Measurements from ENCODE around the gene TSFM. TPM values are rescaled to one million over a fixed set of nuclear protein-coding genes. Genes with fewer than 3 reads are reported as not detected.

Gene TSFM
- total RNA-seq, 2 experiments from 2014 or later, result 35.2 to 49.8 TPM

DNA sequence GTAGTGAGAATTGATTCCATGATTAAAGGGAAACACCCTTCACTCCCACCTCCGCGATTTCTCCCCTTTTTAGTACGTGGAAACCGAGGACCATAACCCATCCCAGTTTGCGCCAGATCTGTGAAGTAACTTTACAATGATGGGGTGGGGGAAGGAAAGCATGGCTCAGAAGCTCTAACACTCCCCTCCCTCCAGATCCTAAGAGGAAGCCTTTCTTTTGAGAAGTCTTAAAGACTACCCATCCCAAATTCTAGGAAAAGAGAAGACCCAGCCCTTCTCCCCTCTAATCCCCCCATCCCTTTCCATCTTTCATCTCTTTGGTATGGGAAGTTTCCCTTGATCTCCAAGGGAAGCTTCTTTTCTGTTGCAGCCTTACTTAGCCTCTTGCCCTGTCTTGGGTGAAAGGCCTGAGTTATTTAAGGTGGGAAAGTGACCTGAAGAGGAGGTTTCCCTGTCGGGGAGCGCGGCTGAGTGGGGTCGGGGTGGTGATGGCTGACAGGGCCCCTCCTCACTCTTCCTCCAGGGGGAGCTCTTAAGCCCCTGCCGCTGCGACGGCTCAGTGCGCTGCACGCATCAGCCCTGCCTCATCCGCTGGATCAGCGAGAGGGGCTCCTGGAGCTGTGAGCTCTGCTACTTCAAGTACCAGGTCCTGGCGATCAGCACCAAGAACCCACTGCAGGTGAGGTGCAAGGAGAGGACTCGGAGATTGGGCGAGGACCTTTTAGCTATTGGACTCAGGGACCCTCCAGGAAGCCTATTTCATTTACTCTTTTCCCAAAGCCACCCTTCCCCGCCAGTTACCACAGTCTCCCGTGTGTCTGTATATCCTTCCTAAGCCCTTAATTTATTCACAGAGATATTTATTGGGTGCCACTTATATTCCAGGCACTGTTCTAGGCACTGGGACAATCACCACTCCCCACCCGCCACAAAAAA lies 25.9 kb upstream of the TSFM start:
- intact Hi-C loops (cut with micrococcal nuclease; ENCODE audit: unreplicated experiment), result loop anchor here (2.0 kb wide), 1 partner anchor 142 kb away; no protein-coding TSS in a partner anchor
- H3K79me2 ChIP-seq (ENCODE audit: insufficient read depth, low read depth, low read length), result peaks cover 12% of the 10 kb centered on the region
- ChIA-PET POLR2A (interaction anchor here (0.7 to 1.4 kb wide), 6 partner anchors 11 to 90 kb away, joined by 3 to 4 read pairs (median 4); partner anchors contain the start of genes CTDSP2, EEF1AKMT3 and METTL1), CTCF (ENCODE audit: unreplicated experiment) (interaction anchor here (0.6 to 1.4 kb wide), 5 partner anchors 9 to 142 kb away, joined by 3 to 5 read pairs (median 3); no protein-coding TSS in a partner anchor)
- H3K36me3 ChIP-seq (ENCODE audit: insufficient read depth, low read length), result peaks cover 40% of the 10 kb centered on the region
- H3K9me2 ChIP-seq (ENCODE audit: insufficient read depth, low read length), result no peaks in the 10 kb centered on the region
- H3K4me3 ChIP-seq (ENCODE audit: low read depth, low read length, poor library complexity, severe bottlenecking), result peak overlapping the region; percentile 87
- no TSS peak for BruUV-seq (replicated peaks)
- H2AFZ ChIP-seq (ENCODE audit: low read length), result no peak overlapping the region; the same call in 1 of the 2 replicates
- H4K20me1 ChIP-seq (ENCODE audit: insufficient read depth, low read length), result peaks cover 10% of the 10 kb centered on the region; the same call in 1 of the 2 replicates
- peak overlapping the region; percentile 84 for H3K4me2 ChIP-seq (ENCODE audit: low read length)
- TF ChIP-seq, protein P1, sequence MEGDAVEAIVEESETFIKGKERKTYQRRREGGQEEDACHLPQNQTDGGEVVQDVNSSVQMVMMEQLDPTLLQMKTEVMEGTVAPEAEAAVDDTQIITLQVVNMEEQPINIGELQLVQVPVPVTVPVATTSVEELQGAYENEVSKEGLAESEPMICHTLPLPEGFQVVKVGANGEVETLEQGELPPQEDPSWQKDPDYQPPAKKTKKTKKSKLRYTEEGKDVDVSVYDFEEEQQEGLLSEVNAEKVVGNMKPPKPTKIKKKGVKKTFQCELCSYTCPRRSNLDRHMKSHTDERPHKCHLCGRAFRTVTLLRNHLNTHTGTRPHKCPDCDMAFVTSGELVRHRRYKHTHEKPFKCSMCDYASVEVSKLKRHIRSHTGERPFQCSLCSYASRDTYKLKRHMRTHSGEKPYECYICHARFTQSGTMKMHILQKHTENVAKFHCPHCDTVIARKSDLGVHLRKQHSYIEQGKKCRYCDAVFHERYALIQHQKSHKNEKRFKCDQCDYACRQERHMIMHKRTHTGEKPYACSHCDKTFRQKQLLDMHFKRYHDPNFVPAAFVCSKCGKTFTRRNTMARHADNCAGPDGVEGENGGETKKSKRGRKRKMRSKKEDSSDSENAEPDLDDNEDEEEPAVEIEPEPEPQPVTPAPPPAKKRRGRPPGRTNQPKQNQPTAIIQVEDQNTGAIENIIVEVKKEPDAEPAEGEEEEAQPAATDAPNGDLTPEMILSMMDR (conservative IDR thresholded peaks at IDR 0.05; ENCODE audit: low read length), result peak; percentile 90
- TF ChIP-seq EZH2phosphoT487 (IDR thresholded peaks at IDR 0.05; ENCODE audit: borderline replicate concordance, low read depth, low read length), result no peak
- H3K9me3 ChIP-seq (ENCODE audit: low read length), result no peaks in the 10 kb centered on the region
- DNase-seq (ENCODE audit: low spot score), result peak; percentile 85
- peaks cover 33% of the 10 kb centered on the region for H3K4me1 ChIP-seq (ENCODE audit: insufficient read depth, low read length, poor library complexity, severe bottlenecking)
- peak overlapping the region; percentile 75 for H3K27ac ChIP-seq (ENCODE audit: low read depth, low read length, poor library complexity, severe bottlenecking)

DNA sequence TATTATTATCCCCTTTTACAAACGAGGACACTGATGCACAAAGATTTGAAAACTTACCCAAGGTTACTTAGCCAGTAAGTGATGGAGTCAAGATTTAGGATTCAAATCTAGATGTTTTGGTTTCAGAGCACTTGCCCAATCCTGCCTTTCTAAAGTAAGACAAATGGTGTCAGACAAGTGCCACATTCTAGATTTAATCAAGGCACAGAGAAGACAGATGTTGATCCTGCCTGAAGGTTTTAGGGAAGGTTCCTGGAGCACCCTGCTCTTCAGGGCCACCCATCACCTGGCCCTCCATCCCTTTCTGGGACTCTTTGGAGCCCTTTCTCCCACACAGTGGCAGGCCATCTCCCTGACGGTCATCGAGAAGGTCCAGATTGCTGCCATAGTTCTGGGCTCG lies 24.8 kb upstream of the TSFM start:
- intact Hi-C loops (cut with micrococcal nuclease; ENCODE audit: unreplicated experiment), result loop anchor here (2.0 kb wide), 1 partner anchor 141 kb away; no protein-coding TSS in a partner anchor
- TF ChIP-seq, protein P1 (conservative IDR thresholded peaks at IDR 0.05; ENCODE audit: low read length), result no peak
- no peak for TF ChIP-seq EZH2phosphoT487 (IDR thresholded peaks at IDR 0.05; ENCODE audit: borderline replicate concordance, low read depth, low read length)
- peaks cover 30% of the 10 kb centered on the region for H3K4me1 ChIP-seq (ENCODE audit: insufficient read depth, low read length, poor library complexity, severe bottlenecking)
- DNase-seq (ENCODE audit: low spot score), result no peak
- peaks cover 7% of the 10 kb centered on the region; the same call in 1 of the 2 replicates for H3K79me2 ChIP-seq (ENCODE audit: insufficient read depth, low read depth, low read length)
- H3K4me2 ChIP-seq (ENCODE audit: low read length), result no peak overlapping the region
- H2AFZ ChIP-seq (ENCODE audit: low read length), result no peak overlapping the region
- H3K27ac ChIP-seq (ENCODE audit: low read depth, low read length, poor library complexity, severe bottlenecking), result no peak overlapping the region
- BruUV-seq (replicated peaks), result no TSS peak
- peaks cover 10% of the 10 kb centered on the region; the same call in 1 of the 2 replicates for H4K20me1 ChIP-seq (ENCODE audit: insufficient read depth, low read length)
- H3K4me3 ChIP-seq (ENCODE audit: low read depth, low read length, poor library complexity, severe bottlenecking), result no peak overlapping the region
- peaks cover 46% of the 10 kb centered on the region for H3K36me3 ChIP-seq (ENCODE audit: insufficient read depth, low read length)
- ChIA-PET POLR2A (no interaction called here), CTCF (ENCODE audit: unreplicated experiment) (no interaction called here)
- no peaks in the 10 kb centered on the region for H3K9me3 ChIP-seq (ENCODE audit: low read length)
- H3K9me2 ChIP-seq (ENCODE audit: insufficient read depth, low read length), result no peaks in the 10 kb centered on the region

Measured in OCI-LY7 (cell line).